Fibroblast of gingiva (primary cell): ENCODE data around the gene CST4.
"Not testable (repeated sequence)": the region's sequence is repeated elsewhere in the genome, so short reads cannot be mapped to it uniquely, and the experiment has no call there.

Experiments used
- DNase-seq: peaks from one replicate; pipeline ENCODE4 v3.0.0-alpha.2; 2011; ENCODE audit warnings: low read depth

Gene CST4

GRCh38 chr20:23659989-23660837, 28.6 kb downstream of the CST4 start:
- peak; percentile 78 for DNase-seq

GRCh38 chr20:23659610-23659988, 29.2 kb downstream of the CST4 start:
- not testable (repeated sequence) for DNase-seq

DNA sequence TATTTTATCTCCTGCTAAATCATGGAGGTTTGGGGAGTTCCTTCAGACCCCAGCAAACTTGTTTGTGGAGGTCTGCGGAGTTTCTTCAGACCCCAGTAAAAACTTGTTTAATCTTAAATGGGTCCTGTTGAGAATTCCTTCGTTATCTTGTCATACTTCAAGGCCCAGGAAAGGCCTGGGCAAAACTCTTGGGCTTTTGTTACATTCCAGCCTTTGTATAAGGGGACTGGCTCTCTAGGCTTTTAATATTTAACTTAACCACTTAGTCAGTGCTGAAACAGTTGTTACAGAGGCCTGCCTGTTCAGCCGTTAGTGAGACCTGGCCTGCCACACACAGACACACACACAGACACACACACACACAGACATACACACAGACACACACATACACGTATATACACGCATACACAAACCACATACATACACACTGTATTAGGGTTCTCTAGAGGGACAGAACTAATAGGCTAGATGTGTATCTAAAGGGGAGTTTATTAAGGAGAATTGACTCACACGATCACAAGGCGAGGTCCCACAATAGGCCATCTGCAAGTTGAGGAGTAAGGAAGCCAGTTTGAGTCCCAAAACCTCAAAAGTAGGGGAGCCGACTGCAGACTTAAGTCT, 29.7 kb downstream of the CST4 start:
- no peak for DNase-seq

DNA sequence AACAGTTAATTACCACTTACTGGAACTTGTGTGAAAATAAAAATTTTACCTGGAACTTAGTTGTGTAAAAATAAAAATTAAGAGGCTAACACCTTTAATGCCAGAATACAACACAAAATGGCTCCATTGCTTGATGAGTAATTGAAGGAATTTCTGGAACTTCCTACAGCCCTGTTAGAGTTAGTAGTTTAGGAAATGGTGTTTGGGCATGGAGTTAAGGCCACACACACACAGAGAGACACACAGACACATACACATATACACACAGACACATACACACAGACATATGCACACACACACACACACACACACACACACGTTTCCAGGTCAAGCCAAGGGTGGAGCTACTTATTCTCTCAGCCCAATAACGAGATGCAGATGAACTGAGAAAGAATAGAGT, 30.5 kb downstream of the CST4 start:
- DNase-seq, result no peak

DNA sequence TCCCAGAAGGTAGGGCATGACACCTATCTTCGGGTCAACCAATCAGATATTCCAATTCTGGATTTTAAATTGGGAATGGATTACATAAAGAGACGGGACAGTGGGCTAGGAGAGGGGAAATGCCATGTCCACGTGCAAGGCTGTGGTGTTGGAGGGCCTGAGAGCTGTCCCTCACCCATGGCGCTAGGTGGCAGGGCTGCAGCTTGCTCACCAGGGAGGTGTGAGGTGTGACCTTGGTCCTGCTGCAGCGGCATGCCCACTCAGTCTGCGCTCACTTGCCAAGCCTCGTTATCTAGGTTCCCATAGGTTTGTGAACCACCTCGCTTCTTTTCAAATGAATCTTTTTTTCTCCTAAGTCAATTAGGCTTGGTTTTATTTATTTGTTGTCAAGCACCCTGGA, 31.6 kb downstream of the CST4 start:
- DNase-seq, result no peak

DNA sequence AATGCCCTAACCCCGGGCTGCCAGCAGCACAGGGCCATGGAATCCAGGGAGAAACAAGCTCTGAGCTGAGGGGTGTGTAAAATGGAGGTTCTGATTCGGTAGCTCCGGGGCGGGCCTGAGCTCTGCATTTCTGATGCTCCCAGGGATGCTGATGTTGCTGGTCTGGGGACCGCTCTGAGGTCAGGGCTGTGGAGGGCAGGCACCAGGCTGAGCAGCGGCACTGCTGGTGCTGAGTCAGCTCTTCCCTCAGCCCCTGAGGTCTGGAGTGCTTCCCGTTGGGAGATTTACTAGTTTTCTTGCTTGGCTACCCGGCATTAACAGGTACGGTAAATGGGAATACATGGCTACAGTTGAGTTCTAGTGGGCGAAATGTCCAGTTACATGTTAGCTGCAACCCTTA, 32.5 kb downstream of the CST4 start:
- no peak for DNase-seq

- peak; percentile 34 for DNase-seq
Measured at GRCh38 chr20:23655491-23656211, 33.2 kb downstream of the CST4 start.

DNA sequence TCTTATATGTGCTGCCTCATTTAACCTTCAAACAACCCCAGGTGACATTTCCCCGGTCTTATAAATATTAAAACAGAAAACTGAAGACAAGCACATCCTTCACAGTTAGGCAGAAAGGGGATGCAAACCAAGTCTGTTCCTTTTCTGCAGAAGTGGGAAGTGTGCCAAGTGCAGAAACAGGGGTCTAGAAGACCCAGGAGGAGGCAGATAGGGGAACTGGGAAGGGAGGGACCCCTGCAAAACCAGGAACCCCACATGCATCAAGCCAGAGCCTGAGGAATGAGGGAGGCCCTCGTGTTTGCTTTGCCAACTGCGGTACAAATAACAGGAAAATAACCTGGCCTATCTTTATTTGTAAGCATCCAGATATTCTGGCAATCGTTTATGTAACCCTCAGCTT, 34.1 kb downstream of the CST4 start:
- no peak for DNase-seq

- DNase-seq, result no peak
Measured at GRCh38 chr20:23654000-23654399, 34.8 kb downstream of the CST4 start.

- DNase-seq, result no peak
Measured at GRCh38 chr20:23653400-23653938, 35.4 kb downstream of the CST4 start.

- DNase-seq, result no peak
Measured at GRCh38 chr20:23652926-23653325, 35.9 kb downstream of the CST4 start.

DNA sequence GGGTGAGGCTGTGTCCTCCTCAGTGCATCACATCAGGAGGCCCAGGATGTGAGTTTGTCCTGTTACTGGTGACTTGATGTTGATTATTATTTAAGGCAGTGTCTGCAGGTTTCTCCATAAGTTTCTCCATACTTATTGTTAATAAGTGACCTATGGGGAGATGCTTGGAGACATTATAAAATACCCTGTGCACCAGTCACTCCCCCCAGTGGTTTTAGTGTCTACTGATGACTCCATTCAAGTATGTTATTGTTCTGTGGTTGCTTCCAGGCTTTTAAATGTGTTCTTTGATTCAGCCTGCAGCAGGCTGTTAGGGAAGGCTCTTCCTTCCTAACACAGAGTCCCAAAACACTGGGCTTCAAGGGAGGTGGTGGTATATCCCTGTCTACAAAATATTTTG, 36.5 kb downstream of the CST4 start:
- DNase-seq, result no peak

DNA sequence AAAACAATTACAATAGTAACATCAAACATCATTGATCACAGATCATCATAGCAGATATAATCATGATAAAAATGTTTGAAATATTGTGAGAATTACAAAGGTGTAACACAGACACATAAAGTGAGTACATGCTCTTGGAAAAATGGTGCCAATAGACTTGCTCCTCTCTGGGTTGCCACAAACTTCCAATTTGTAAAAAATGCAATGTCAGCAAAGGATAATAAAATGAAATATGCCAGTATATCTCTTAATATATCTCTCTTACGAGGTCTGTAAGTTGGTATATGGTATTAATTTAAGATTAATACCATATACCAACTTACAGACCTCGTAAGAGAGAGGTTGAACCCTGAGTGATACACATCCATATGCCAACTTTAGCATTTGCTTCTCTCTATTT, 37.7 kb downstream of the CST4 start:
- DNase-seq, result no peak

DNA sequence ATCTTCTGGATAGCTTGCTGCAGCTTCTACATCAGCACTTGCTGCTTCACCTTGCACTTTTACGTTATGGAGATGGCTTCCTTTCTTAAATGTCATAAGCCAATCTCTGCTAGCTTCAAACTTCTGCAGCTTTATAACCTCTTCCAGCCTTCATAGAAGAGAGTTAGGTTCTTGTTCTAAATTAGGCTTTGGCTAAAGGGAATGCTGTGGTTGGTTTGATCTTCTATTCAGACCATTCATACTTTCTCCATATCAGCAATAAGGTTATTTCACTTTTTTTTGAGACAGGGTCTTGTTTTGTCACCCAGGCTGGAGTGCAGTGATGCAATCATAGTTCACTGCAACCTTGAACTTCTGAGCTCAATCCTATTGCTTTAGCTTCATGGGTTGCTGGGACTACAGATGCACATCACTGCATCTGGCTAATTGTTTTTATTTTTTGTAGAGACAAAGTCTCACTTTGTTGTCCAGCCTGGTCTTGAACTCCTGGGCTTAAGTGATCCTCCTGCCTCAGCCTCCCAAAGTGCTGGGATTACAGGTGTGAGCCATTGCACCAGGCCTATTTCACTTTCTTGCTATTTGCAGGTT, 38.9 kb downstream of the CST4 start:
- no peak for DNase-seq

- no peak for DNase-seq
Measured at GRCh38 chr20:23649242-23649641, 39.6 kb downstream of the CST4 start.

GRCh38 chr20:23647346-23647745, 41.5 kb downstream of the CST4 start:
- no peak for DNase-seq

GRCh38 chr20:23646106-23646873, 42.5 kb downstream of the CST4 start:
- no peak for DNase-seq

DNA sequence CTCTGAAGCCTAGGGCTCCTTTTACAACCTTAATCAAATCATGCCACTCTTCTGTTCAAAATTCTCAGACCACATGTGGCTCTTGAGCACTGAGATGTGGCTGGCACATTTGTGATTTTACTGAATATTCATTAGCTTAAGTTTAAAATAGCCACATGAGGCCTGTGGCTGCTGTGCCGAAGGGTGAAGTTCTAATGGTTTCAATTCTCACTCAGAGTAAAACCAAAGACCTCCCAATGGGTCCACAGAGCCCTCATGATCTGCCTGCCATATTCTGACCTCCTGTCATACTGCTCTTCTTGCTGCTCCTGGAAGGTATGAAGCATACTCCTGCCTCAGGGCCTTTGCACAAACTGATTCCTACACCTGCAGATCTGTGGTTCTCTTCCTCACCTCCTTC, 43.3 kb downstream of the CST4 start:
- no peak for DNase-seq

GRCh38 chr20:23644164-23644563, 44.7 kb downstream of the CST4 start:
- DNase-seq, result no peak

GRCh38 chr20:23643659-23644058, 45.2 kb downstream of the CST4 start:
- DNase-seq, result no peak

- peak; percentile 95 for DNase-seq
Measured at GRCh38 chr20:23641936-23642751, 46.7 kb downstream of the CST4 start.
